ENCODE results near the gene BCL2.

The BCL2 gene

DNA sequence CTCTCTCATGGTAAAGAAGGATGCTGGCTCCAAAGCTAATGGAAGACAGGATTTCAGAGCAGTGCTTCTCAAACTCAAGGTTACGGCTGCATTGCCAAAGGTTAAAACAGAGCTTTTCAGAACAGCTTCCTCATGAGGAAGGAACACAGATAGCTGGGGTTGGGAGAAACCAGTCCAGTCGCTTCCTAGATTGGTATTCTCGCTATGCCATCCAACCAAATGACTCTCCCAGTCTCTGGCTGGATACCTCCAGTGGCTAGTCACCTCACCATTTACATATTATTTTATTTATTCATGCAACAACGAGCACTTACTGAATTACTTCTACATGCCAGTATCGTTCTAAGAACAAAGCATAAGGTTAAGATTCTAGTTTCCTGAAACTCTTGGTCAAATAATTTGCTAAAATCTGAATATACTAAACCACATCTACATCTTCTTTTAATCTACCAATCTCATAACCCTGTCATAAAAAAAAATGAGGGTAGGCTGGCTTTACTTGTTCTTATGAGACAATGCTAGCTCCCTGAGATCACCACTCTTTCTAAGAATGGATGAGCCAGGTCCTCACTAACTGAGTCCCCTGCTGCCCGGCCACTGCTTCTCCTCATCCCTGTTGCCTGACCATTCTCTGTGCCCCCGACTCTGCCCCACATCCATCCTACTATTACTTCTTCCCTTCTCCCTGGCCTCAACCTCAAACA lies 27.1 kb upstream of the BCL2 start:
- H3K4me3 ChIP-seq (ENCODE audit: low read depth, low read length) = no peak overlapping the region
- H3K9ac ChIP-seq (ENCODE audit: low read depth, low read length) = no peak overlapping the region
- H3K27me3 ChIP-seq (ENCODE audit: control insufficient read depth, insufficient read depth, low read length) = no peaks in the 10 kb centered on the region
- no peaks in the 10 kb centered on the region for H3K4me1 ChIP-seq (ENCODE audit: control insufficient read depth, insufficient read depth, low read length)
- peaks cover 38% of the 10 kb centered on the region for H3K36me3 ChIP-seq (ENCODE audit: control insufficient read depth, insufficient read depth, low read length)
- no peaks in the 10 kb centered on the region for H3K9me3 ChIP-seq (ENCODE audit: control insufficient read depth, insufficient read depth, low read length)

DNA sequence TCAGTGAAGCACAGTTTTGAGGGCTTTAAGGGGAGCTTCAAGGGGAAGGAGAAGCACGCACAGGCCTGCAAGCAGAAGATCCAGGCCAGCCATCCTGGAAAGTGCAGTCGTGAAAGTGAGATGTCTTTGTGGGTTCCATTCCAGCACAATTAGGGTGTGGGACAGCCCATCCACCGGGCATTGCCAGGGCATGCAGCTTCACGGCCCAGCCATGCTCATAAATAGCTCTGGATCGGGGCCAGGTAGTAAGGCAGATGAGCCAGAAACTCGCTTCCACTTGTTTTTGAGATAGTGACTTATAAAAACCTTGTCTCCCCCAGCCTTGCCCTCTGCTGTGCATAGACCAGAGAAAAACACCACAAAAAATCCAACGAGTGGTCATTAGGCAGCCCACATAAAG lies 26.5 kb upstream of the BCL2 start:
- H3K9ac ChIP-seq (ENCODE audit: low read depth, low read length) = no peak overlapping the region
- H3K4me3 ChIP-seq (ENCODE audit: low read depth, low read length) = no peak overlapping the region
- no peaks in the 10 kb centered on the region for H3K27me3 ChIP-seq (ENCODE audit: control insufficient read depth, insufficient read depth, low read length)
- no peaks in the 10 kb centered on the region for H3K4me1 ChIP-seq (ENCODE audit: control insufficient read depth, insufficient read depth, low read length)
- peaks cover 37% of the 10 kb centered on the region for H3K36me3 ChIP-seq (ENCODE audit: control insufficient read depth, insufficient read depth, low read length)
- no peaks in the 10 kb centered on the region for H3K9me3 ChIP-seq (ENCODE audit: control insufficient read depth, insufficient read depth, low read length)

DNA sequence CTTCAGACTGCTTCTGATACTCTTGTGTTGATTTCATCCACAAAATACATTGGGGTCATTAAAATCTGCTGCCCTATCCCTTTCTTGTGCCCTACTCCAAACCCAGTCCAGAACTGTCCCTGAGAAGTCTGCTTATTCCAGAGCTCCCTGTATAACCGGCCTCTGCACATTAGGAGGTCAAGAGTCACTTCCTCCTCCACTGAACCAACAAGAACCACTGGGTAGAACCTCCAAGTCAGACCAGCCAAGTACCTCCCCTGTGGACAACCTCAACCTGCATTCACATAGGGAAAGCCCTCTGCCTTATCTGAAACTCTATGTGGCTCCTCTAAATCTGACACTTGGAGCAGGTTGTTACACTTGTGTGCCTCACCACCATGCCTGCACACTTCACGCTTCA lies 25.3 kb upstream of the BCL2 start:
- Histone ChIP-seq H3K9ac (ENCODE audit: low read depth, low read length) (no peak overlapping the region), H3K36me3 (ENCODE audit: control insufficient read depth, insufficient read depth, low read length) (peaks cover 31% of the 10 kb centered on the region), H3K4me3 (ENCODE audit: low read depth, low read length) (no peak overlapping the region), H3K9me3 (ENCODE audit: control insufficient read depth, insufficient read depth, low read length) (no peaks in the 10 kb centered on the region), H3K4me1 (ENCODE audit: control insufficient read depth, insufficient read depth, low read length) (peaks cover 5% of the 10 kb centered on the region), H3K27me3 (ENCODE audit: control insufficient read depth, insufficient read depth, low read length) (no peaks in the 10 kb centered on the region)

DNA sequence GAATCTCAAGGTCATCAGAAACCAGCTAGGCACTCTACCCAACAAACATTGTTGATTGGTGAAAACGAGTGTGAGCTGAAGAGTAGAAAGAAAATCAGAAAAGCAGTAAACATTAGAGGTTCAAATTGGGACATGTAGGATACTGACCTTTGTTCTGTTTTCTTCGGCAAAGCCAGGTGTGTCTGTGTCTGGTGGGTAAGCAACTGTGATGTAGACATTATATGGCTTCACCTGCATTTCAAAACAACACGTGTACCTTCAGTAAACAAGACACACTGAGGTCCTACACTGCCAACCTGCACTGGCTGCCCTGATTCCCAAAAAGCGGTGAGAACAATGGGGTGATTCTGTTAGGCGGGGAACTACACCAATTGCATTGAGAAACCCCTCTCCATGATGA lies 24.7 kb upstream of the BCL2 start:
- H3K9ac ChIP-seq (ENCODE audit: low read depth, low read length) = no peak overlapping the region
- peaks cover 28% of the 10 kb centered on the region for H3K36me3 ChIP-seq (ENCODE audit: control insufficient read depth, insufficient read depth, low read length)
- H3K27me3 ChIP-seq (ENCODE audit: control insufficient read depth, insufficient read depth, low read length) = no peaks in the 10 kb centered on the region
- no peaks in the 10 kb centered on the region for H3K9me3 ChIP-seq (ENCODE audit: control insufficient read depth, insufficient read depth, low read length)
- no peak overlapping the region for H3K4me3 ChIP-seq (ENCODE audit: low read depth, low read length)
- H3K4me1 ChIP-seq (ENCODE audit: control insufficient read depth, insufficient read depth, low read length) = peaks cover 8% of the 10 kb centered on the region

DNA sequence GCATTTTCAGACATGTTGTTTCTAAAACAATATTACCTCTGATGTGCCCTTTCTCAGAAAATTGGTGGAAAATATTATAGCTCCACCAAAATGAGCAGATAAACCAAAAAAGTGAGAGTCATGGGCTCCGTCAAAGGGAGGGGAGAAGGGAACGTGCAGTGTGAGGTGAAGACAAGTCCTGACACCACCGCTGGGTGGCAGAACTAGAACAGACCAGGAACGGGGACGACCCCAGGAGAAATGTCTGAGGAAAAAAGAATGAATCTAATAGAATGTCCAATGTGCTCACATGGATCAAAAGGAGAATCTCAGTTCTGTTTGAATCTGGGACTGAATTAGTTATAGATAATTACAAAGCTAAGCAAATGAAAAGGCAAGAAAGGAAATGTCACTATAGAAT lies 22.6 kb upstream of the BCL2 start:
- Histone ChIP-seq H3K9ac (ENCODE audit: low read depth, low read length) (no peak overlapping the region), H3K36me3 (ENCODE audit: control insufficient read depth, insufficient read depth, low read length) (peaks cover 25% of the 10 kb centered on the region), H3K4me1 (ENCODE audit: control insufficient read depth, insufficient read depth, low read length) (peaks cover 11% of the 10 kb centered on the region)

DNA sequence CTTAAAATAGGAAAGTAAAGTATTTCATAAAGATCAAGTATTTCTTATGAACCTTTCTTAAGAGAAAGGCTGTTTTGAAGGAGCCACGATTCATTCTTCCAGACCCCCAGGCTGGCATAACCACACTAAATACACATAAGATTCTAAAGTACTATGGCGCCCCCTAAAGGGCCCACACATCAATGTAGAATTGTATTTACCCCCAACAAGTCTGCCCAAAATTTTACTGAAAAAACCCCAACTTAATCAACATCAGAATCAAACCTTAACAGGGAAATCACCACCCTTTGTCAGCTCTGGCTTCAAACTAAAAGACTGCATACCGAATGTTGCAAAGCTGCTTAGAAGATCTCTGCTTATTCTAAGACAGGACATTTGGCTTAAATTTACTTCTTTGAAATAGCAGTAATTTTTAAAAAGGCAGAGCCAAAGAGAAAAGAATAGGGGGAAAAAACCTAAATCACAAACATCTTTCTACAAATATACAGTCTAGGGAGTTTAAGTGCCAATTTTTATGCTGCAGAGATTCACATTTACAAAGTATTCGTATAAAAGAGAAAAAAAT lies 20.4 kb upstream of the BCL2 start:
- no peaks in the 10 kb centered on the region for H3K27me3 ChIP-seq (ENCODE audit: control insufficient read depth, insufficient read depth, low read length)
- peak overlapping the region; percentile 5 for H3K9ac ChIP-seq (ENCODE audit: low read depth, low read length)
- peaks cover 11% of the 10 kb centered on the region for H3K4me1 ChIP-seq (ENCODE audit: control insufficient read depth, insufficient read depth, low read length)
- no peak overlapping the region for H3K4me3 ChIP-seq (ENCODE audit: low read depth, low read length)
- H3K9me3 ChIP-seq (ENCODE audit: control insufficient read depth, insufficient read depth, low read length) = no peaks in the 10 kb centered on the region
- H3K36me3 ChIP-seq (ENCODE audit: control insufficient read depth, insufficient read depth, low read length) = peaks cover 18% of the 10 kb centered on the region

More for the DNA sequence above, 22.6 kb upstream of the BCL2 start:
- Histone ChIP-seq H3K4me3 (ENCODE audit: low read depth, low read length) (no peak overlapping the region), H3K27me3 (ENCODE audit: control insufficient read depth, insufficient read depth, low read length) (no peaks in the 10 kb centered on the region), H3K9me3 (ENCODE audit: control insufficient read depth, insufficient read depth, low read length) (no peaks in the 10 kb centered on the region)

DNA sequence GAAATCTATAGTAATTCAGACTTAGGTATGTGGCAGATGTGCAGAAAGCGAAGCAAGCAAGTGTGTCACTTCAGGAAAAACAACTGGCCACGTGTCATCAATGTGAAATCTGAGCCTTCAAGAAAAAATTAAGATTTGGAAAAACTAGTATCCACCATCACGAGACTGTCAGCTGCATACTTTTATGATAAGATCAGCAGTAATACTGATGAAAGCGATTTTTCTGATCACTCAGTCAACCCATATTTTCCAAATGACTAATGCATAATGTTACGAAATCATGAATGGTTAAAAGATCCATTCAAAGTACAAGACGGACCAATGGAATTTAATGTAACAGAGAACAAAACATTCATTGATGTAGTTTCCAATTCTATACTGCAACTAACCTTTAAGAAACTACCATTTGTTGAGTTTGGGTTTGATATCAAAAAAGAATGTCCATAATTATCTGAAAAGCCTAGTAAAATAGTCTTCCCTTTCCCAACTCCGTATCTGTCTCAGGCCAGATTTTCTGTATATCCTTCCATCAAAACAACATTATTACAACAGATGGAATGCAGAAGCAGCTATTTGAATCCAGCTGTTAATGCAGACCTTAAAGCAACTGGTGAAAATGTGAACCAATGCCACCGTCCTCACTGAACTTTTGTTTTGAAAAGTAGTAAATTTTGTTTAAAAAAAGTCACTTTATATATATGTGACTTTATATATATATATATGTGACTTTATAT lies 17.0 kb upstream of the BCL2 start:
- Histone ChIP-seq H3K9ac (ENCODE audit: low read depth, low read length) (no peak overlapping the region), H3K4me3 (ENCODE audit: low read depth, low read length) (no peak overlapping the region), H3K4me1 (ENCODE audit: control insufficient read depth, insufficient read depth, low read length) (peaks cover 11% of the 10 kb centered on the region), H3K36me3 (ENCODE audit: control insufficient read depth, insufficient read depth, low read length) (no peaks in the 10 kb centered on the region), H3K27me3 (ENCODE audit: control insufficient read depth, insufficient read depth, low read length) (no peaks in the 10 kb centered on the region), H3K9me3 (ENCODE audit: control insufficient read depth, insufficient read depth, low read length) (no peaks in the 10 kb centered on the region)

DNA sequence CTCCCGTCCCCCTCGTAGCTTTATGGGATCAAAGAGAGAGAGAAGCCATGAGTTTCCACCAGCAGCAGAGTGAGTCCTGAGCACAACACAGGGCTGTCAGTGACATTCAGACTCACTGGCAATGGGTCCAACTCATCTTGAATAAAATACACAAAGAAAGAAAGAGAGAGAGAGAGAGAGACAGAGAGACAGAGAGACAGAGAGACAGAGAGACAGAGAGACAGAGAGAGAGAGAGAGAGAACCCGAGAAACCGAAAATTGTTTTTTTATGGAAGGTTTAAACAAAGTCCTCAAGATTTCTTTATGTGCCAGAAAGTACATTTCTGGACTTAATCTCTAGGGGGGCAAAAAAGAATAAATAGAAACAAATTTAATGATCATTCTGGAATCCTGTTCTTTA lies 11.5 kb upstream of the BCL2 start:
- Histone ChIP-seq H3K36me3 (ENCODE audit: control insufficient read depth, insufficient read depth, low read length) (peaks cover 3% of the 10 kb centered on the region), H3K4me1 (ENCODE audit: control insufficient read depth, insufficient read depth, low read length) (no peaks in the 10 kb centered on the region), H3K27me3 (ENCODE audit: control insufficient read depth, insufficient read depth, low read length) (no peaks in the 10 kb centered on the region), H3K4me3 (ENCODE audit: low read depth, low read length) (no peak overlapping the region), H3K9ac (ENCODE audit: low read depth, low read length) (no peak overlapping the region), H3K9me3 (ENCODE audit: control insufficient read depth, insufficient read depth, low read length) (no peaks in the 10 kb centered on the region)

DNA sequence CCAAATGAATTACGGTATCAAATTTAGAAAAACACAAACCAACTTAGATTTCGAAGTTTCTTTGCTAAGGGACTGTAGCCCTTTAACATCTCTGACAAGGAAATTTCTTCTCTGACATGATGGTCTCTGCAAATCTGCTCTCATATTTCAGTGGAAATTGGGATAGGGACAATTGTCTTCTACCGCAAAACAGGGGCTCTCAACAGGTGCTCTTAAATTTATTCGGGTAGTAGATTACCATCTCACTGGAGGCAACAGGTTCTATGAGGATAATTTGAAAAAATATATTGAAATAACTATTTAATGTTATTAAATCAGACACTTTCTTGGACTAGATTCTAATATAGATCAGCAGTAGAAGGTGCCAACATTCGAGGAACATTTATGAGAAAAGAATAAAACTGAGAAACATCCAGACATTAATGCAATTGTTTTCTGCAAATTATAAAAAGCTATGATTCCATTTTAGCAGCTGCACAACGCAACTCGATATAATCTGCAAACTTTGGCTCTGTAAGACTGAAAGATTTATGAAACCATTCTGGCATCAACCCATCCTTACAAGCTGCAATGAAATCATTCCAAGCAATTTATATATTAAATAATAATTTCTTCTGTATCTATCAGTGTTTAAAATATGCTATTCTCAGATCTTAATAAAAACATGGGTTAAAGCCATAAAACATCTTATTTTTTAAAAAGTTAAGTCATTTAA lies 10.0 kb upstream of the BCL2 start:
- Histone ChIP-seq H3K9ac (ENCODE audit: low read depth, low read length) (no peak overlapping the region), H3K4me3 (ENCODE audit: low read depth, low read length) (no peak overlapping the region), H3K36me3 (ENCODE audit: control insufficient read depth, insufficient read depth, low read length) (peaks cover 3% of the 10 kb centered on the region), H3K27me3 (ENCODE audit: control insufficient read depth, insufficient read depth, low read length) (no peaks in the 10 kb centered on the region), H3K9me3 (ENCODE audit: control insufficient read depth, insufficient read depth, low read length) (no peaks in the 10 kb centered on the region), H3K4me1 (ENCODE audit: control insufficient read depth, insufficient read depth, low read length) (no peaks in the 10 kb centered on the region)

DNA sequence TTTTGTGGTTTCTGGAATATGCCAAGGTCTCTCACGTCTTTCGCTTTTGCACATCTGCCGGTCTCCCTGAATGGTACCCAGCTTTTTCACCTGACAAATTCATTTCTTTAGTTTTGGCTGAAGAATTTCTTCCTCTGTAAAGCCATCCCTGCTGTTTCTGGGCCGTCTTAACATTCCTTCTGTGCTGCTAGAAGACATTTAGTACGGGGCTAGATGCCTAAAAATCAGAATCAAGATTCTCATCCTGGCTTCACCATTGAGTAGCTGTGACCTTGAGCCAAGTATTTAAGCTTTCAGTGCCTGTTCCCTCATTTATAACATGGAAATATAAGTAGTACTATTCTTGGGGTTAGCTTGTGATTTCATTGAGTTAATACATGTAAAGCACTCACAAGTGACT lies 6.4 kb upstream of the BCL2 start:
- no peak overlapping the region for H3K4me3 ChIP-seq (ENCODE audit: low read depth, low read length)
- no peak overlapping the region for H3K9ac ChIP-seq (ENCODE audit: low read depth, low read length)
- H3K4me1 ChIP-seq (ENCODE audit: control insufficient read depth, insufficient read depth, low read length) = no peaks in the 10 kb centered on the region
- H3K36me3 ChIP-seq (ENCODE audit: control insufficient read depth, insufficient read depth, low read length) = peaks cover 2% of the 10 kb centered on the region
- H3K27me3 ChIP-seq (ENCODE audit: control insufficient read depth, insufficient read depth, low read length) = peaks cover 5% of the 10 kb centered on the region
- no peaks in the 10 kb centered on the region for H3K9me3 ChIP-seq (ENCODE audit: control insufficient read depth, insufficient read depth, low read length)

DNA sequence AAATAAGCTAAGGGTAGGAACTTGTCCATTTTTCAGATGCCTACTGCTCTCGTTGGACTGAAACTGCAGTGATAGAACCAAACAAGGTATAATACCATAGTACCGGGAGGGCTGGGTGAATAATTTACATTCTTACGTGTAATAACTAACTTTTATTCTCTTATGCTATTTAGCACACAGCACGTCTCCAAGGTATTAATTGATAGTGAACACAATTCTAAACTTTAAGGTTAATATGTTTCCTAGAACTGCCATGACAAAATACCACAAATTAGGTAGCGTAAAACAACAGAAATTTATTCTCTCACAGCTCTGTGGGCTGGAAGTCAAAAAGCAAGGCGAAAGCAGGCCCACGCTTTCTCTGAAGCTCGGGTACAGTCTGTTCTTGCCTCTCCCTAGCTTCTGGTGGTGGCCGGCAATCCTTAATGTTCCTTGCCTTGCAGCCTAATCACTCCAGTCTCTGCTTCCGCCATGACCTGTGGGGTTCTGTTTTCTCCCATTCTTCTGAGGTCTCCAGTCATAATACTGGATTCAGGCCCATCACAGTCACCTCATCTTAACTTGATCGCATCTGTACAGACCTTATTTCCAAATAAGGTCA lies 5.6 kb upstream of the BCL2 start:
- H3K4me1 ChIP-seq (ENCODE audit: control insufficient read depth, insufficient read depth, low read length) = no peaks in the 10 kb centered on the region
- H3K27me3 ChIP-seq (ENCODE audit: control insufficient read depth, insufficient read depth, low read length) = peaks cover 10% of the 10 kb centered on the region
- no peaks in the 10 kb centered on the region for H3K36me3 ChIP-seq (ENCODE audit: control insufficient read depth, insufficient read depth, low read length)
- no peaks in the 10 kb centered on the region for H3K9me3 ChIP-seq (ENCODE audit: control insufficient read depth, insufficient read depth, low read length)
- no peak overlapping the region for H3K9ac ChIP-seq (ENCODE audit: low read depth, low read length)
- H3K4me3 ChIP-seq (ENCODE audit: low read depth, low read length) = no peak overlapping the region
